Calu3 (cell line): Measurements from ENCODE around the gene ADGRV1. TPM values are rescaled to one million over a fixed set of nuclear protein-coding genes. Genes with fewer than 3 reads are reported as not detected.

Source experiments
- BruUV-seq: library from RNA; stranded (reverse); fragments of 400-500 nt; replicated peaks from 2 replicates; lab custom pipeline; 2021; lab: Mats Ljungman, UMichigan
- CTCF ChIA-PET: fragments of 300-600 bp; sonication (Branson Sonifier 250); formaldehyde crosslinking; loops from one replicate; lab custom pipeline; 2022; ENCODE audit warnings: antibody characterized with exemption; lab: Charles Lee
- DNase-seq: peaks from one replicate; pipeline ENCODE4 v3.0.0; 2022
- H3K27ac Mint-ChIP-seq: one replicate; pipeline ENCODE4 v1.8.0; 2022; ENCODE audit warnings: mixed read lengths; ENCODE audit not compliant: unreplicated experiment
- H3K27me3 Mint-ChIP-seq: one replicate; pipeline ENCODE4 v1.8.0; 2022; ENCODE audit warnings: mixed read lengths; ENCODE audit not compliant: unreplicated experiment
- H3K36me3 Mint-ChIP-seq: one replicate; pipeline ENCODE4 v1.8.0; 2022; ENCODE audit warnings: mild to moderate bottlenecking, moderate library complexity, mixed read lengths; ENCODE audit not compliant: insufficient read depth, unreplicated experiment
- H3K4me1 Mint-ChIP-seq: one replicate; pipeline ENCODE4 v1.8.0; 2022; ENCODE audit warnings: mild to moderate bottlenecking, low read depth, mixed read lengths; ENCODE audit not compliant: unreplicated experiment
- H3K4me3 Mint-ChIP-seq: one replicate; pipeline ENCODE4 v1.8.0; 2022; ENCODE audit warnings: mild to moderate bottlenecking, low read depth, moderate library complexity, mixed read lengths; ENCODE audit not compliant: unreplicated experiment
- H3K9me3 Mint-ChIP-seq: one replicate; pipeline ENCODE4 v1.8.0; 2022; ENCODE audit warnings: low read depth, mixed read lengths; ENCODE audit not compliant: unreplicated experiment
- CTCF ChIP-seq: fragments of 200-600 bp; IDR thresholded peaks from one replicate; pipeline ENCODE4 v1.8.0; 2022; ENCODE audit warnings: antibody characterized with exemption; ENCODE audit not compliant: unreplicated experiment
- intact Hi-C: fragments of 100-400 bp; cut with micrococcal nuclease; formaldehyde crosslinking; loops from one replicate; pipeline ENCODE4 v1.10.0; 2022; ENCODE audit not compliant: unreplicated experiment
- total RNA-seq: library from RNA; stranded (reverse); gene quantifications from 2 replicates; pipeline ENCODE4 v1.2.3, GENCODE V29; 2022

The ADGRV1 gene
- total RNA-seq, 1 experiment from 2014 or later, result 1.8 TPM

GRCh38 chr5:90640484-90641059 lies 82.0 kb downstream of the ADGRV1 start:
- intact Hi-C loops, result no loop called here
- CTCF ChIA-PET, result no interaction called here
- no peak for TF ChIP-seq CTCF
- DNase-seq, result no peak
- Mint-ChIP-seq H3K27me3 (no peaks in the 10 kb centered on the region), H3K4me1 (peaks cover 7% of the 10 kb centered on the region), H3K27ac (no peak overlapping the region), H3K9me3 (no peaks in the 10 kb centered on the region), H3K4me3 (no peak overlapping the region), H3K36me3 (no peaks in the 10 kb centered on the region)
- no TSS peak for BruUV-seq

GRCh38 chr5:90641528-90641927 lies 82.9 kb downstream of the ADGRV1 start:
- no TSS peak for BruUV-seq
- Mint-ChIP-seq H3K36me3 (no peaks in the 10 kb centered on the region), H3K27me3 (no peaks in the 10 kb centered on the region), H3K4me1 (peaks cover 7% of the 10 kb centered on the region), H3K9me3 (no peaks in the 10 kb centered on the region), H3K4me3 (no peak overlapping the region), H3K27ac (no peak overlapping the region)
- DNase-seq, result no peak
- intact Hi-C loops, result no loop called here
- CTCF ChIA-PET, result no interaction called here
- no peak for TF ChIP-seq CTCF

GRCh38 chr5:90642706-90643229 lies 84.2 kb downstream of the ADGRV1 start:
- no peak overlapping the region for H3K27ac Mint-ChIP-seq
- H3K4me3 Mint-ChIP-seq, result no peak overlapping the region

GRCh38 chr5:90644132-90644531 lies 85.5 kb downstream of the ADGRV1 start:
- Mint-ChIP-seq H3K4me3 (no peak overlapping the region), H3K36me3 (no peaks in the 10 kb centered on the region), H3K27ac (no peak overlapping the region), H3K9me3 (no peaks in the 10 kb centered on the region), H3K4me1 (peaks cover 7% of the 10 kb centered on the region), H3K27me3 (no peaks in the 10 kb centered on the region)
- CTCF ChIA-PET, result no interaction called here
- TF ChIP-seq CTCF, result no peak
- intact Hi-C loops, result no loop called here
- no peak for DNase-seq
- no TSS peak for BruUV-seq

More at GRCh38 chr5:90642706-90643229, 84.2 kb downstream of the ADGRV1 start:
- CTCF ChIA-PET, result no interaction called here
- Mint-ChIP-seq H3K27me3 (no peaks in the 10 kb centered on the region), H3K36me3 (no peaks in the 10 kb centered on the region), H3K9me3 (no peaks in the 10 kb centered on the region), H3K4me1 (peaks cover 7% of the 10 kb centered on the region)
- no TSS peak for BruUV-seq
- no peak for TF ChIP-seq CTCF
- no peak for DNase-seq
- intact Hi-C loops, result no loop called here
